Fibroblast of skin of scalp (primary cell): ENCODE results near the gene CMIP.

Experiments used
- DNase-seq: peaks from one replicate; pipeline ENCODE4 v3.0.0-alpha.2; 2013

CMIP gene

DNA sequence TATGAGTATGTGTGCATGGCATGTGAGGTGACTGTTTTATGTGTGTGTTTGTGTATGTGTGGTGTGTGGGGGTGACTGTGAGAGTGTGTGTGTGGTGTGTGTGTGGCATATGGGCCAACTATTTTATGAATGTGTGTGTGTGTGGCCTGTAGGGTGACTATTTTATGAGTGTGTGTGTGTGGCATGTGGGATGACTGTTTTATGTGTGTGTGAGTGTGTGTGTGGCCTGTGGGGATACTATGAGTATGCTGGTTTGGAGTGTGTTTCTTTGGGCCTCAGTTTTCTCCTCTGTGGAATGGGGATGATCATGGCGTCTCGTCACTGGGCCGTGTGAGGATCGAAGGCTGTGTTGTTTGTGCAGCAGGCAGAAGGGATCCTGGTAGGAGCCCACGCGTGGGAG is 182.4 kb downstream of the CMIP start:
- peak; percentile 69 for DNase-seq

DNA sequence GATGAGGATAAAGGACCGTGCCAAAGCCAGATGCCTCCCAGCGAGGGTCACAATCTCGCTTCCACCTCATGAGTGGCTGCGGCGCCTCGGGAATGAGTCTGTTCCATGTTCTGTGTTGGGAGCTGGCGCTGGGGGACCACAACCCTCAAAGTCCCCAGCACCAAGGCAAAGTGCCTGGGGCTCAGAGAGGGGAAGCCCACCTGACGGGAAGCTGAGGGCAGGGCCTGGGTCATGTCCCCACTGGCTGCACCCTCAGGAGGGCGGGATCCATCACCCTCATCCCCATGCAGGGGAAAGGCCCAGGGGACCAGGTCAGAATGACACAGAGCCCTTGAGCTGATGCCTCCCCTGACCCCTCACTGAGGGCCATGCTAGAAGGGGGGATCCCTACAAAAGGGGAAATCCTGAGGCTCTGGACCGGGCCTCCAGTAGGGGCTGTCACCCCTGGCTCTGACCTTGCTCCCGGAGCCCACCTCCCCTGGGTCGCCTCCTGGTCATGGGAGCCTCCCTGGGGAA is 183.2 kb downstream of the CMIP start:
- DNase-seq: no peak

DNA sequence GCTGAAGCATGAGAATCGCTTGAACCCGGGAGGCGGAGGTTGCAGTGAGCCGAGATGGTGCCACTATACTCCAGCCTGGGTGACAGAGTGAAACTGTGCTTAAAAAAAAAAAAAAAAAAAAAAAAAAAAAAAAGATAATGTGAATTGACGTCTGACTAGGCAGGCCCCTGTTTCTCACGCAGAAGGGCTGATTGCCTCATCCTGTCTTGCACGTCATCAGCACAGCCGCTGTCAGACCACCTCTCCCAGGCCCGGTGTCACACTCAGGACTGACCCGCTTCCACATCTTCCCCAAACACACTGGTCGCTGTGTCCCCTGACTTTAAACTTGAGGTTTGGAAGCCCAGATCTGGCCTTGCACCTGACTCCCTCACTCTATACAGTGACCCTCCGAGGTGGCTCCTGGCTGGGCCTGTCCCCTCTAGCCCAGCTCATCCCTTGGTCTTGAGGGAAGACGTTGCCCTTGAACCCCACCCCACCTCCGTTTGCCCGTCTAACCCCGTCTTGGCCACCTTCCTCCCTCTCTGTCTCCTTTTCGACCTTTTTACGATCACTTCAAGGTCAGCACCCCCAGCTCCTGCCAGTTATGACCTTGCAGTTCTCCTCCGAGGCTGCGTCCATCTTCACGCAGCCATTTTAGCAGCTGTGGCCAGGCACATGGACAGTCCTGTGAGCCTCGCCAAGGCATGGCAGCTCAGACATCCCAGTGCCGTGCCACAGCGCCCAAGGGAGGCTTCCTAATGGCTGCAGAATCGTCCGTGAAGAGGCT is 184.6 kb downstream of the CMIP start:
- DNase-seq: no peak

DNA sequence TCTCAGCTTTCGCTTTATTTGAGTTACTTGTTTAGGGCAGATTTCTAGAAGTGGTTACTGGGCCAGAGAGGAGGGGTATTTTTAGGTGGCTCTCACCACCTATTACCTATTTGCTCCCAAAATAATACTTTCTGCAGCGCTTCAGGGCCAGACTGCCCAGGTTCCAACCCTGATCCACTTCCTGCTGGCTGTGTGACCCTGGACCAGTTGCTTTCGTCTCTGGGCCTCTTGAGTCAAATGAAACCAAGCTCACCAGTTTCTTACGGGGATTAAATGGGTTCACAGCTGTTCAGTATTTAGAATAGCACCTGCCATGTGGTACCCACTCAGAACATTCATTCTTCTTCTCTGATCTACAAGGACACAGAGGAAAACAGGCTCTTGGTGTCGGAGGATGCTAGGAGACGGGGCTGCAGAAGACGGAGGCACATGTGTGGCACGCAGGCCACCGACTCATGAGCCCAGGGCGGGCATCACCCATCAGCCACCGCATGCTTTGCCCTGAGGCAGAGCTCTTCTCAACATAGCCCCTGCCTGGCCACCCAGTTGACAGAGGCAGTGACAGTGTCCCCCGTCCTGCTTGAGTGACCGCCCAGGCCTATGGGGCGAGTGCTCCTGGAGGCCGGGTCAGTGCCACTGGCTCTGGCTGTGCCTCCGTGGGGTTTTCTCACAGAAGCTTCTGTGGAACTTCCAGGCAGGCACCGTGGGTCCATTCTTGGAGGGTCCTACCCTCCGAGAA is 185.5 kb downstream of the CMIP start:
- no peak for DNase-seq

DNA sequence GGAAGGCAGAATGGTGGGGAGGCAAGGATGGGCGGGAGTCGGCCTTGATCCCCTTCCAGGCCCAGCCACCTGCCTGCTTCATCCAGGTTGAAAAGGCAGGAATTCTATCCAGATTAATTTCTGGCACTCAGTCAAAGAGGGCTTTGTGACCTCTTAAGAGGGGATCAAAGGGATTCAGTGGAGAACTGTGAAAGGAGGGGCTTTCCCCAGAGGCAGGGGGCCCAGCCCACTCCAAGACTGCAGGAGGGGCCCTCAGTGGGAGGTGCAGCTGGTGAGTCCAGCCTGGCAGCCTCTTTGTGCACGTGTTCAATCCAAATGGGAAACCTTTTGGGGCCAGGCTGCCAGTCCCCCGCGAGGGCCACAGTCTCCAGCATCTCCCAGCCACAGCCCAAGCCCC is 186.0 kb downstream of the CMIP start:
- DNase-seq: no peak

DNA sequence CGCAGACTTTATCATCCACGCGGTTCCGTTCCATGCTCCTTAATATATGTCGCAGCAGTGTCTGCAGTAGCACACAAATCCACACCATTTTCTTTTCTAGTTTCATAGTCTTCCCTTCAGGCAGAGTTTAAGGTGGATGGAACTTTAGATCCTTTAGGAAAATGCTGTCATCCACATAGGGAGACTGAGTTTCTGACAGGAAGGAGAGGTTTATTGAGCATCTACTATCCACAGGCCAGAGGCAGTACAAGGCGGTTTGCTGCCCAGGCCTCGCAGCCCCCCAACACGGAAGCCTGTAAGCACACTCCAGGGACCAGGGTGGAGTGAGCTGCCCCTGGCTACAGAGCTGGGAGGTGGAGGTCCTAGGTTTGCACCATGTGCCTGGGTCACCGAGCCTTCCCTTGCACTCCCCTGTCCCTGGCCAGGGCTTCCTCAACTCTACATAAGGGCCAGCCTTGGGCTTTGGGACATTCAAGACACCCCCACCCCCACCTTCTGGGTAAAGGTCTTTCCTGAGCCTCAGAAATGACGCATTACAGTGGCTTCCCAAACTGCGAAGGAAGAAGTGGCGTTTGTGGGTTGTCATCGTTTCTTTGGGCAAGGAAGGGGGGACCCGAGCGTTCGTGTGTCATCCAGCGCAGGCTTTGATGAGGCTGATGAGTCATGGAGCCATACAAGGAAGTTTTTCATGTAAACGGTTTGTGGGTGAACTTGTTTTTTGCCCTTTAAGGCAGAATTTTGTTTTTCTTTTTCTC is 188.0 kb downstream of the CMIP start:
- DNase-seq: peak; percentile 71

DNA sequence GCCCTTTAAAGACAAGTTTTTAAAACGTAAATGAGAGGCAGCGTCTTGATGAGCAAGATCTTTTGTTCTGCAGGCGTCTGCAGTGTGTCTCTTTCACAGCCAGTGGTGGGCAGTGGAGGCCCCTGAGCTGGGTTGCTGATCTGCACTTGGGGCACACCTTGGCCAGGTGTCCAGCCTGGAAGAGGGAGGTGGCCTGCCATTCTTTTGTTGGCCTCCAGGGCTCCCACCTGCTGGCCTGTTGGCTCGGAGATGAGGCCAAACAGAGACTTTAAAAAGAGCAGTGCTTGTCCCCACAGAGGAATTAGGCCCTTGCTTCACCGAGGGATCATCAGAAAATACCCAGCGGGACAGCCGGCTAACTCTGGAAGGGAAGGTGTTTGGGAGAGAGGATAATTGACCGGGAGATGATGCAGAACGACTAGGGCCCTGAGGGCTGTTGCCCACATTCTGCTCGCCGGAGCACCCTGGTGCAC is 188.6 kb downstream of the CMIP start:
- DNase-seq: no peak

DNA sequence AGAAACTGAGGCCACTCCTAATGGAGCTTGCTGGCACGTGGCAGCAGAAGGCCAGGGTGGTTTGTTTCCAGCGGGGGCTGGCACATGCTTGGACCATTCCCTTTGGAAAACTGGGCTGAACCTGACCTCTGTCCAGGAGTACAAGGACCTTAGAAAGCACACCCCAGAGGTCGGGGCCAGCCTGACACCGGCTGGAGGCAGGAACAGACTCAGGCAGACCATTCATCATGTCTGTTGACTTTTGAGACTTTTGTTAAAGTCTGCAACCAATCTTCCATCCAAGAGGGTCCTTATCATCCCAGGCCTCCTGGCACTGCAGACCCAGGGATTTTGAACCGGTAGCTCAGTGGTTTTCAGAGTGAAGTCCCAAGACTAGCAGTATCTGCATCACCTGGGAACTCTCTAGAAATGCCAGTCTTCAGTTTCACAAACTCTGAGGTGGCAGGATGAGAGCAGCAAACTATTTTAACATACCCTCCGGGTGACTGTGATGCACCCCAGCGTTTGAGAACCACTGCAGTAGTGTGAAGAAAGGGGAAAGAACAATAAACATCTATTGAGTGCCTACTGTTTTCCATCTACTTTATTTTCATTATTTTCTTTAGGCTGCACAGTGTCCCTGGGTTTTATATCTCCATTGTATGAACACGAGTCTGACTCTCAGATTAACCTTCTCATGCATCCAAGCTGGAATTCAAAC is 189.2 kb downstream of the CMIP start:
- DNase-seq: no peak

DNA sequence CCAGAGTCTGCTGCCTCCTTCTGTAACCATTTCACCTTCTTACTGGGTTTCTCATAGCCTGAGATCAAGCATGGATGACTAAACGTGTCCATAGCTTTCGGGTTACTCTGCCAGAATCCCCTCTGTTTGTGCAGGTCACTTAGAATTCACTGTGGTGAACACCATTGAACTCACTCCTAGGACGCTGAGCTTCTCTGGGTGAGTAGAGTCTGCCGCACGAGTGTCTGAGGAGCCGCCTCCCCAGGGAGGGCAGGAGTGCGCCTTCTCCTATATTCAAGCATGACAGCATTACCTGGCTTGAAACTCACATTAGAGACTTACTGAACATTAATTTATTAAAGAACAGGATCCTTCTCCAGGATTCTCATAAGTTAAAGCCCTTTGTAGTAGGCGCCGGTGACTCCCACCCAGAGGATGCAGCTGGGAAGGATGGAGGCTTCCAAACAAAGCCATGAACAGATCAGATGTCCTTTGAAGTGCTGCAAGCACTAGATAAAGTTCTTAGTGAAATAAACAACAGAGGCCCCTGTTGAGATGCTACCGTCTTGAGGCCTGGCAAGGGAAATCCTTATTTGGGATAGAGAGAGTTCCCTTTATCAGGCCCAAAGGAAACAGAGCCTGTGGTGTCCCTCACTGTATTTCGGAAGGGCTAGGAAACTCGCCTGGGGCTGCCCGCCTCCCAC is 189.9 kb downstream of the CMIP start:
- DNase-seq: no peak

DNA sequence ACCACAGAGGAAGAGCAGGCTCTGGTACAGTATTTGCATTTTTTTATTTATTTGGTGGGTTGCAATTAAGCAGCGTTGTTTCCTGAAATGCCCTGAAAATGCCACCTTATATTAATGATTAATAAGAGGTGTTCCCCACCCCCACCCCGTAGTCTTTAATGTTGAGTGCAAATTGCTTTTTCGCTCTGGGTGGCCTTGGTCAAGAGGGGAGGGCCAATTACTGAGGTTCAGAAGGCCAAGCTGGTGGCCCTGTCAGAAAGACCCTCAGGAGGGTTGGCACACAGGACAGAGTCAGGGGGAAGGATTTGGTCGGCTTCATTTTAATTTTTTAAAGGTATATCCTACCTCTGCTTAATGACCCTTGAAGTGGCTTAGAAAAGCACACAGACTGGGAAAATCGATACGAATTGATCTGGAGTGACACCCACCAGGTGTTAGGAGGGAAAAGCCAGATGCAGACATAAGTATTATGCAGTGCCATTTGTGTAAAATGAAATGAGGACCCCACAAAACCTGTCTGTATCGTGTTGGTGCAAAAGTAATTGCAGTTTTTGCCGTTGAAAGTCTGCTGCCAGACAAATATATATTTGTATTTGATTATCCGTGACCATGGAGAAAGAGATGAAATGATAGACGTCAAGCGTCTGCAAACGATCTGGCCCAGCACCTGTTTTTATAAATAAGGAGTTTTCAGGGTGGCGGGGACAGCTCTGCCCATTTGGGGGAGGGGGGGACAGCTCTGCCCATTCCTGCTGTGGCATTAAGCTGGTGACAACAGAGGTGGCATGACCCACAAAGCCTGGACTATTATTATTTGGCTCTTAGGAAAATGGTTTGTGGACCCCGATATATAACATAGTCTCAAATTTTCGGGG is 190.7 kb downstream of the CMIP start:
- DNase-seq: no peak

DNA sequence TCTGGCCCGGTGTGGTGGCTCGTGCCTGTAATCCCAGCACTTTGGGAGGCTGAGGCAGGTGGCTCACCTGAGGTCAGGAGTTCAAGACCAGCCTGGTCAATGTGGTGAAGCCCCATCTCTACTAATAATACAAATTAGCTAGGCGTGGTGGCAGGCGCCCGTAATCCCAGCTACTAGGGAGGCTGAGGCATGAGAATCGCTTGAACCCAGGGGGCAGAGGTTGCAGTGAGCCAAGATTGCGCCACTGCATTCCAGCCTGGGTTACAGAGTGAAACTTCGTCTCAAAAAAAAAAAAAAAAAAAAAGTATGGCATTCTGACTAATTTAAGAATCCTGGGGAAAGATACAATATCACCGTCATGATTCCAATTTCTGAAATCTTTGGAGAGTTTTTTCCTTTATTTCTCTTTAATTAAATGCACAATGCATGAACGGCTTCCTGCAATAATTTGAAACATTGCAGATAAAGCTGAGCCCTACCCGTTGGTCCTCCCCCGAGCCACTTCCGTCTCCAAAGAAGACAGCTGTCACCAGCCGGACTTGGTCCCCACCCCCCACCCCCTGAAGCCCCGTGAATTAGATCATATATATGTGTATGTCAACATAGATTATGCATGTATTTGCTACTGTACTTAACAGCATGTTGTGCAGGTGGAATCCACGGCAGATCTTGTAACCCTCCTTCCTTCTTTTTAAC is 191.8 kb downstream of the CMIP start:
- no peak for DNase-seq

DNA sequence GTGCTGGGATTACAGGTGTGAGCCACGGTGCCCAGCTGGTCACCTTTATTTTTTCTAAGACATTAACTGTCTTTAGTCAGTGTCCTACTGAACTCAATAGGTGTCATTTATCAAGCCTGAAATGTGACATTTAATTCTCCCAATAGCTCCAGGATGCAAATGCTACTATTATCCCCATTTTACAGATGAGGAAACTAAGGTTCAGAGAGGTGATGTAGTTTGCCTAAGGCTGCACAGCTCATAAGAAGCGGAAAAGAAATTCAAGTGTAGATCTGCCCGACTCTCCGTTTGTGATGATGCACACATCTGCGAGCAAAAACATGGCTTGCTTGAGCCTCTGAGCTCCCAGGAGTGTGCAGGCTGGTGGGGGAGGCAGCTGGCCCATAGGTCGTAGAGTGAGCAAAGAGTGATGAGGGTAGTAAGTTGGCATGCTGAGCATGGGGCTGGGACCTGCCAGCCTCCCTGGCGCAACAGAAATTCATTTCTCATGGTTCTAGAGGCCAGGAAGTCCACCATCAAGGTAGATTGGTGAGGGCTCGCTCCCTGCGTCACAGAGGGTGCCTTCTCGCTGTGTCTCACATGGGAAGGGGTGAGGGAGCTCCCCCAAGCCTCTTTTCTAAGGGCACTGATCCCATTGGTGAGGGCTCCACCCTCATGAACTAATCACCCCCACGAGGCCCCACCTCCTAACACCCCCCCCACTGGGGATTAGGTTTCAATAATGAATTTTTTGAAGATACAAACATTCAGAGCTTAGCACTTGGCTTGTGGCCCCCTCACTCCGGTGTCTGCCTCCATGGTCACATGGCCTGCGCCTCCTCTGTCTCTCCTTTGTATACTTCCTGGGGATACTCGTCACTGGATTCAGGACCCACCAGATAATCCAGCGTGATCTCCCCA is 193.0 kb downstream of the CMIP start:
- DNase-seq: no peak

DNA sequence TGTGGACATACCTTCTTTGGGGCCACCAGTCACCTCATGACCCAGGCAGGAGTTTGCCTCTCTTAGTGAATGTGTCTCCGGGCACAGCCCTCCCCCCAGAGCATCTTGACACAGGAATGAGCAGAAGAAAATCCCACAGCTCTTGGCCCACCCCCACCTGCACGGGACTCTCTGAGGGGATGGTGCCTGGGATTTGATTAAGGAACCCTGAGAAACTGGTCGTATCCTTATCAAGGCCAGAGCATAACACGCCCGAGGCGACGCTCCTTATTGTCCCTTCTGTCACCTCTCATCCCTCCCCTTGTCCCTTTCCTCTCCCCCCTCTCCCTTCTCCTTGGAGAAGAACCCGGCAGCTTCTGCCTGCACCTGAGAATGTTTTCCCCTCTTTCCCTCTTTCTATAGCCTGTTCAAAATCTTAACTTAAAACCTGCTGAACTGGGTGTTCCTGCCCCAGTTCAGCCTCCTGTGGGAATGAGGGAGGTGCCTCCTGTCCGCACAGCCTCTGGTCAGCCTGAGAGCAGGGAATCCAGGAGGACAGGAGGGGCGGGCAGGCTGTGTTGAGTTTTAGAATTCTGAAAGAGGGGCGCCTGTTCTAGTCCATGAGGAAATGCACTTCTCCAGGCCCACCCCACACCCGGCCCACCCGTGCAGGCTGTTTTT is 193.8 kb downstream of the CMIP start:
- DNase-seq: no peak

DNA sequence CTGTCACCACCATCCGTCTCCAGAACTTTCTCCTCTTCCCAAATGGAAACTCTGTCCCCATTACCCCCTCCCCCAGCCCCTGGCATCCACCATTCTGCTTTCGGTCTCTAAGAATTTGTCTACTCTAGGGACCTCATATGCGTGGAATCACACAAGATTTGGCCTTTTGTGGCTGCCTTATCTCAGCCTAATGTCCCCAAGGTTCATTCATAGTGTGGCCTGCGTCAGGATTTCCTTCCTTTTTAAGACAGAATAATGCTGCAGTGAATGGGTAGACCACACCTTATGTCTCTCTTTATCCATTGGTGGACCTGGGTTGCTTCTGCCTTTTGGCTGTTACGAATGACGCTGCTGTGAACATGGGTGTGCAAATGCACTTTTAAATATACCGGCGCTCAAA is 194.7 kb downstream of the CMIP start:
- no peak for DNase-seq

DNA sequence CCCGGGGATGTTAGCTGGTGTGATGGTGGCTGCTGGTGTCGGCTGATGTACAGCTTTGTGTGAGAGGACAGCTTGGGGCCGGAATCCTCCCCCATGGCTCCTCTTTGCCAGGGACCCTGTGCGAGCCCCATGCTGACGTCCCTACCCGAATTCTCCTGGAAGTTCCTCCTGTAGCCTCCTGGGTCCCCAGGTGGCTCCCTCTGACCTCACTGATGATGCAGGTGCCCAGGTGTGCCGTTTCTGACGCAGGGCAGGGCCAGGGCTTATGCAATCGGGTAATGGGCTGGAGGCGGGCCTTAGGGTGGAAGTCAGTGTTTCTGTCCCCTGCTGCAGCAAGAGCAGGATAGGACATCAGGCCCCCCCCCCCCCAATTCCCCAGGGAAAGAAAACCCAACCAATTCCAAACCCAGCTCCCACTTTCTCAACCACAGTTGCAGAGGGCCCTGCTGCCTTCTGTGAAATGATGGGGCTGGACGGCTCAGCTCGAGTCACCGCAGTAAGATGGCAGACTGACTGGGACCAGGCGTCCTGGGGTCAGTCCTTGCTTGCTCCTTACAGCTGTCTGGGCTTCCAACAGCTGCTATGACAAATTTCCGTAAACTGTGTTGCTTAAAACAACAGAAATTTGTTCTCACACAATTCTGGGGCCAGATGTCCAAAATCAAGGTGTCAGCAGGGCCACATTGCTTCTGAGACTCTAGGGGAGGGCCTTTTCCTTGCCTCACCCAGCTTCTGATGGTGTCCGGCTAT is 195.5 kb downstream of the CMIP start:
- DNase-seq: no peak

DNA sequence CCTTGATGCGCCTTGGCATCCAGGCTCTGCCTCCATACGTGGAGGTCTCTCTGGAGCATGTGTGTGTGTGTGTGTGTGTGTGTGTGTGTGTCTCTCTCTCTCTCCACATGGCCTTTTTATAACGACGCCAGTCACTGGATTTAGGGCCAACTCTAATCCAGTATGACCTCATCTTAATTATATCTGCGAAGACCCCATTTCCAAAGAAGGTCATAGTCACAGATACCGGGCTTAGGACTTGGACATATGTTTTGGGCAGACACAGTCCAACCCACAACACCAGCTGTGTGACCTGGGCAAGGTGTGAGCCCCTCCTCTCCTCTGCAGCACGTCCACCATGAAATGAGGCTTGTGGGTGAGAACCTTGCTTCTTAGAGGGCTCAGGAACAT is 196.1 kb downstream of the CMIP start:
- no peak for DNase-seq

DNA sequence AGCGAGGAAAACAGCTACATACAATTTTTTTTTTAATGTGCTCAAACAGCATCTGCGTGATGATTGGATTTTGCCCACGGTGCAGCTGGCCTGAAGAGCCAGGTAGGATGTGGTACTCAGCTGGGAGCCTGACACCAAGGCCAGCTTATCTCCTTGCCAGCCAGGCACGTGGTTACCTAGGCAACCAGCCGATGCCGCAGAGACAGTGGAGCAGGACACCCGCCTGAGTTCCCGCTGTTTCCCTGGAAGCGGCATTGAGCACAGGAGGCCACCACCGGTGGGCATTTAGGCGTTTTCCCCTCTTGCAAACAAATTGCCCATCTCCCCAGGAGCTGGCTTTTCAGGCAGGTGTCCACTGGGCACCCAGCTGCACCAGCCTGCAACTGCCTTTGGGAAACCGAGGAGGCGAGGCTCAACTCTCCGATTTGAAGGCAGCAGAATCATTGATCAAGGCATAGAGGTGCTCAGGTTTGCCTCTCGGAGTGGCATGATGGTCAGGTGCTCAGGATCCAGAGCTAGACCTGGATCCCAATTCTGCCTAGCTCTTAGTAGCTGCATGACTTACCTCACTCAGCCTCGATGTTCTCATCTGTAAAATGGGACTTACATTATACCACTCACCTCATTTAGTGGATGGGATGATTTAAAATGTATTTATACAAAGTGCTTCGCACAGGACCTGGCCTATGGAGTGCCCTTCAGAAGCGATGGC is 196.9 kb downstream of the CMIP start:
- no peak for DNase-seq
